ENCODE results near the gene ORC1.

DNA sequence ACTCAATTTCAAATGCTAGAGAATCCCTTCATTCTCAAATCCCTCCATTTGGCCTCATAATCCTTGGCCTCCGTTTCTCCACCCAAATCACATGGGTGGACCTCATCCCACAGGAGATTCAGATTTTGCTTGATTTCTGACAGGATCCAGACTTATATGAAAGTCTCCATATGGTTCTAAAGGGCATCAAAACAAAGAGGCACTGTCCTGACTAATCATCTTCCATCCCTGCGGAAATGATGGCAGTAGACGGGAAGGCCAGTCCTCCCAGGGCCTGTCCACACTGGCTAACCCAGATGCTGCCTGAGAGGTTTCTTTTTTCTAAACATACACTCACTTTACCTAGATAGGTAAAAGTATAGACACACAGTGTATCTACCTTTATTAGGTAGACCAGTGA, 18.8 kb downstream of the ORC1 start:
- TF ChIP-seq CTCF (conservative IDR thresholded peaks at IDR 0.05) (no peak), EZH2 (IDR thresholded peaks at IDR 0.05; ENCODE audit: low read depth) (no peak)
